HG03060 (cell line): ENCODE results near the gene HSPG2.

Source experiments
- ATAC-seq: cut with Tn5 transposase; IDR thresholded peaks from one replicate; pipeline ENCODE4 v1.9.1; 2021; ENCODE audit warnings: low read depth, moderate number of reproducible peaks; ENCODE audit not compliant: unreplicated experiment

The HSPG2 gene

GRCh38 chr1:21849909-21850576 is 87.1 kb downstream of the HSPG2 start:
- ATAC-seq = no peak

- ATAC-seq = no peak
Observed at GRCh38 chr1:21848524-21849174, 88.5 kb downstream of the HSPG2 start.

DNA sequence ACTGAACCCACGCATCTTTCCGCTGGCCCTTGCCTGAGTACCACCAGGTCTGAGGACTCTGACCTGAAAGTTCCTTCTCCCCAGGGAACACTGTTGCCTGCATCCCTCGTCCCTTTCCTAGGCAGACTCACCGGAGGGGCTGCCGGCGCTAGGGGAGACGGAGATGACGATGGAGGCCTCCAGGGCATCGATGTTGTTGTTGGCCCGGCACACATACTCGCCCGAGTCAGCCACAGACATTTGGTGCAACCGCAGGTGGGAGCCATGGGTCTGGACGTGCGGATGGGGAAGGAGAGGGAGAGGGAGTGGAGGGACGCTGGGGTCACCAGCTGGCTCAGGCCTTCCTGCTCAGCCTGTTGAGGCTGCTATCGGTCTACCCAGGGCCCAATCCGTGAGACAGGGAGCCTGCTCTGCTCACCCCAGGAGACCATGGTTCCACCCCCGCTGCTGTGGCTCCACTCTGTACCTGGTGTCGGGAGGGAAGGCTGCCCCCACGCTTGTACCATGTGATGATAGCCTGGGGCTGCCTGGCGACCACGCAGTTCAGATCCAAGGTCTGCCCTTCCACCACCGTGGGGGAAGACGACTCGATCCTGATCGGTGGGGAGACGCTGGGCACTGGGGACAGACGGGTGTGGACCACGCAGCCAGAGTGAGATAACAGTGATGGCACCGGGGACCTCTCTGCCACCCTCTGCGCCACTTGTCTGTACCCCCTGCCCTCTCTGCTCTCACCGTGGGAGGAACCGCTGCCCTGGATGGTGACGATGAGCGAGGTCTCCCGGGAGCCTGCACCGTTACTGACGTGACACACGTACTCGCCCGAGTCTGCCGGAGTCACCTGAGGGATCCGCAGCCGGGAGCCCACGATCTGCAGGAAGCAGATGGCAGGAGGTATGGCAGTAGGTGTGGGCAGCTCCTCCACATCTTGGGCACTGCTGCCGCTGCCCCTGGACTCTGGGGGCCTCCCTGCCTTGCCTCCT is 89.6 kb downstream of the HSPG2 start:
- no peak for ATAC-seq

GRCh38 chr1:21845646-21846641 is 91.2 kb downstream of the HSPG2 start:
- ATAC-seq = no peak

DNA sequence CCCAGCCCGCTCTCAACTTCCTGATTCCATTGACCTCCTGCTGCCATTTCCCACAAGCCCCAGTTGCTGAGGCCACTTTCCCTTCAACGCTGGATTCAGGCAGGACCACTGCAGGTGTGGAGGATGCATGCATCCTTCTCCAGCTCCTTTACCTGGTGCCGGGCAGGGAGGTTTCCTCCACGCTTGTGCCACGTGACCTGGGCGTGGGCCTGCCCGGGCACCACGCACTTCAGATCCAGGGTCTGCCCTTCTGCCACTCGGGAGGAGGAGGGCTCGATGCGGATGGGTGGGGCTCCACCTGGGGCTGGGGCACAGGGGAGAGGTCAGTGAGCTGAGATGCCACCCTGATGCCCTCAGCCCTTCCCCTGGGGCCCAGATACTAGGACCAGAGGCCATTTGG is 93.1 kb downstream of the HSPG2 start:
- no peak for ATAC-seq

DNA sequence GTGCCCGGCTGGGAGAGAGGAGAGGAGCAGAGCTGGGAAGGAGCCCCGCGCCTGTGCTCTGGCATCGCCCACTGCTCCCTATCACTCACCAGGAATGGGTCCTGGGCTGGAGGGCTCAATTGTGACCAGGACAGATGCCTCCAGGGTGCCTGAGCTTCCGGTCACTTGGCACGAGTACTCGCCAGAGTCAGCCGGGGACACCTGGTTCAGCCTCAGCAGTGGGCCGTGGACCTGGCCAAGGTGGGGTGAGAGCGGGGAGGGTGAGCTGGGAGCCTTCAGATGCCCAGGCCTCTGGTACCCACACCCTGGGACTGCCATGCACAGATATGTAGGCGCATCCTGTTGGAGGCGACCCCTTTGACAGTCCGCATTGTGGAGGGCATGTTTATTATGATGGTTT is 93.9 kb downstream of the HSPG2 start:
- no peak for ATAC-seq

DNA sequence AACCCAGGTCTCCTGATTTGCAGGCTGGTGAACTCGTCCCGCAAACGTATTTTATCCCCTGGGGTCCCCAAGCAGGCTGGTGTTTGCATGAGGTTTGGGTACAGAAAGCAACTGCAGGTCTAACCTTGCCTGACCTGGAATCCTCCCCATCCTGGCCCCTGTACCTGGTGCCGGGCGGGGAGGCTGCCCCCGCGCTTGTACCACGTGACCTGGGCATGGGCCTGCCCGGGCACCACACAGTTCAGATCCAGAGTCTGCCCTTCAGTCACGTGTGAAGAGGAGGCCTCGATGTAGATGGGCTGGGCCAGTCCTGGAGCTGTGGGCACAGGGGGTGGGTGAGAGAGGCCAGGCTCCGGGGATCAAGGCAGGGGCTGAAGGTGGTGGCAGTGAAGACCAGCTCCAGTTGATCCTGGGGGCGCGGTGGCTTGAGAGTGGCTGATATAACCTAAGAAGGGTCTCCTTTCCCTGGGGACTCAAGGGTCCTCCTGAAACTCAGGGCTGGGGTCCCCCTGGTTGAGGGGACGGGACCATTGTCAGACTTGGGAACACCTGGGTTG is 94.4 kb downstream of the HSPG2 start:
- no peak for ATAC-seq

GRCh38 chr1:21841852-21842466 is 95.2 kb downstream of the HSPG2 start:
- no peak for ATAC-seq

DNA sequence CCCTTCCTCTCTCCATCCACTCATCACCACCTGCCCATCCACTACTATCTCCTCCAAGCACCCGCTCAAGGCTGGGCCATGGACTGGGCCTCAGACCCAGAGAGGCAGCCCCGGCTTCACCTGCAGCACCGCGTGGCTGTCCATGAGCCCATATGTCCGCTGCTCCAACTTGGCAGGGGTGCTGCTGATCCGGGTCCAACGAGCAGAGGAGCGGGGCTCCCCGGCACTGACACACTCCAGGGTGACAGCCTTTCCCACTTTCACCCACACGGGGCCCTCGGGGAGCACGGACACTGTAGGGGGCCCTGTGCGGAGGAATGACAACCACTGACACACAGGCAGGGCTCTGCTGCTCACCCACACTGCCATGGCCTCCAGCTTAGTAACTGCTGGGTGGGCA is 96.1 kb downstream of the HSPG2 start:
- ATAC-seq = no peak

GRCh38 chr1:21839337-21840037 is 97.6 kb downstream of the HSPG2 start:
- no peak for ATAC-seq

DNA sequence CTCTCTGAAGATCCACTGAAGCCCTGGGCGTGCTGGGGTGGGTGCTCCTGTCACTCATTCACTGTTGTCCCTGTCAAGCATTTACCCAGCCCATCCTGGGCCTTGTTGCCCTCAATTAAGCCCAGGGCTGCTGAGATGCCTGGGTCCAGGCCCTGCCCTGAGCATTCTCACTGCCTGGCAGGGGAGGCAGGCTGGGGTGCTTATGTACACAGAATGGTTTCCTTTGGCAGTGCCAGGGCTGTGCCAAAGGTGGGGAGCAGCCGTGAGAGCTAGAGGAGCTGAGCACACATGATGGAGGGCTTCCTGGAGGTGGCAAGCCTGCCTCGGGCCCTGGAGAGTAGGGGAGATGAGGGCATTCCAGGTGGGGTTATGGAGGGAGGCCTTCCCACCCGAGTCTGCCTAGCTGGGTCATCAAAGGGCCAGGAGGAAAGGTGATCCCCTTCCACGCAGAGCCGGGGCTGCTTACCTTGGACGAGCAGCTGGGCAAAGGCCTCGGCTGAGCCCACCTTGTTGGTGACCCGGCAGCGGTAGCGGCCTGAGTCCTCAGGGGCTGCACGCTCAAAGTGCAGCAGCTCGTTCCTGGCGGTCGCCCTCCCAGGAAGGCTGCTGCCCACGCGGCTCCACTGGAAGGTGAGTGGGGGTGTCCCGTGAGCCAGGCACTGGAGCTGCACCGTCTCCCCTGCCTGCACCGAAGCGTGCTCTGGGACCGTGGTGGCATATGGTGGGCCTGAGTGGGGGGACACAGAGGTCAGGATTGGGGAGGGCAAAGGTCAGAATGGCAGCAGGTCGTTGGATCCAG is 98.6 kb downstream of the HSPG2 start:
- ATAC-seq = no peak

DNA sequence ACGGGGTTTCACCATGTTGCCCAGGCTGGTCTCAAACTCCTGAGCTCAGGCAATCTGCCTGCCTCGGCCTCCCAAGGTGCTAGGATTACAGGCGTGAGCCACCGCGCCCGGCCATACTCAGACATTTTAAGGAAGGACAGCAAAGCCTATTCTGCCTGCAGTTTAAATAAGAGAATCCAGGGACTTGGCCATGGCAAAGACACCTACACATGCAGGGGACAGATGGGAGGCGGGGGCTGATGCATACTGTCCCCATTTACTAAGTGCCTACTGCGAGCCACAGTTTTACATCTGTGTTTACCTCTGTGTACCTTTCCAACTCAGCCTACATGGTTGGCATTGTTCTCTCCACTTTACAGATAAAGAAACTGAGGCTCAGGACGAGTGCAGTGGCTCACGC is 99.6 kb downstream of the HSPG2 start:
- ATAC-seq = no peak

DNA sequence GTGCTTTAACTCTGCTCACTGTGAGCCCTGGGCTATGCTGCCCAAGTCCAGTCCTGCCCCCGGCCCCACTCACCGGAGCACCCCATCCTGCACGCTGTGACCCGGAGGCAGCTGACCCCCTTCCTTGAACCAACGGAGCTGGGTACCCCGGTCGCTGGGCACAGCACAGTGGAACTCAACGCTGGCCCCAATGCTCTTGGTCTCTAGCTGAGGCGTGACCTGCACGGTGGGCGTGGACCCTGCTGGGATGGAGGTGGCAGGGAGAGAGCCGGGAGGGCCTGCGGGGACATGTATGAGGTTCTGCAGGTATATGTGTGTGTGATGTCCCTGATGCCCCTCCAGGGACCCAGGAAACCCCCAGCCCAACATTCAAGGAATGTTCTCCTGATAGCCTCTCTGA is 100.4 kb downstream of the HSPG2 start:
- ATAC-seq = no peak

DNA sequence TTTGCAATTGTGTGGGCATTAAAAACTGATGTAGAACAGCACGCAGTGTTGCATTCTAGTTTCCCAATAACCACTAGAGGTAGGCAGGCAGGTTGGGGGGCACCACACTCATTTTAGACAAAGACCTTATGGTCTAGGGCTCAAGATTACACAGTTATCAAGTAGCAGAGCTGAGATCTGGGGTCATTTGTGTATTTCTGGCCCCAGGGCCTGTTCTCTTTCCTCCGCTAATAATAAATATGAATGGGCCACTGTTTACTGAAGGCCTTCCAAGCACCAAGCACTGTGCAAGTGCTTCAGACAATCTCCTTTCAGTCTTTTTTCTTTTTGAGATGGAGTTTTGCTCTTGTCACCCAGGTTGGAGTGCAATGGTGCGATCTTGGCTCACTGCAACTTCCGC is 101.1 kb downstream of the HSPG2 start:
- no peak for ATAC-seq

- no peak for ATAC-seq
Observed at GRCh38 chr1:21834666-21835065, 102.4 kb downstream of the HSPG2 start.

GRCh38 chr1:21834094-21834493 is 103.0 kb downstream of the HSPG2 start:
- no peak for ATAC-seq

- no peak for ATAC-seq
Observed at GRCh38 chr1:21833392-21833976, 103.6 kb downstream of the HSPG2 start.
